Body of pancreas (tissue), 4 donors: ENCODE measurements around the gene IRF2. TPM values are rescaled to one million over a fixed set of nuclear protein-coding genes. Genes with fewer than 3 reads are reported as not detected.

Source experiments
- ATAC-seq: fragments of 150-250 bp; one replicate; pipeline ENCODE4 v1.9.1; 2016
- DNase-seq, 4 donors: peaks; one replicate each; pipeline ENCODE4 v3.0.0-alpha.2; 2019
- H3K27ac ChIP-seq, 4 donors: fragments of 200-600 bp; sonication (generic); 1 replicate in 3 of 4; 2 replicates in 1 of 4; pipeline versions ENCODE4 v1.5.1 to v1.6.1; 2016 to 2019; ENCODE audit warnings: mild to moderate bottlenecking in 1 of 4, mixed read lengths in 1 of 4, moderate library complexity in 1 of 4
- H3K27me3 ChIP-seq, 2 donors: fragments of 200-600 bp; sonication (generic); one replicate each; pipeline ENCODE4 v1.6.0; 2016; ENCODE audit warnings: mild to moderate bottlenecking in 1 of 2
- H3K36me3 ChIP-seq, 2 donors: fragments of 200-600 bp; sonication (generic); replicated peaks in 1 of 2; 2 replicates each; pipeline ENCODE4 v1.5.1; 2016; ENCODE audit warnings: low read depth in 2 of 2; ENCODE audit not compliant: insufficient read depth in 1 of 2
- H3K4me1 ChIP-seq: fragments of 200-600 bp; sonication (generic); one replicate; pipeline ENCODE4 v1.6.0; 2016
- H3K4me3 ChIP-seq, 2 donors: fragments of 200-600 bp; sonication (generic); 1 replicate in 1 of 2; 2 replicates in 1 of 2; pipeline ENCODE4 v1.5.1; 2016 to 2019
- H3K9me3 ChIP-seq, 3 donors: fragments of 200-600 bp; sonication (generic); 1 replicate in 2 of 3; 2 replicates in 1 of 3; pipeline ENCODE4 v1.5.1; 2016
- POLR2A ChIP-seq, 3 donors: fragments of 450-650 bp; IDR thresholded peaks; one replicate each; pipeline ENCODE4 v1.6.1; 2016; ENCODE audit warnings: antibody characterized with exemption in 3 of 3, mild to moderate bottlenecking in 2 of 3
- WGBS, 2 donors: methylation state at CpG; one replicate each; pipeline ENCODE4 v1.1.5; 2017; 5-methylcytosine and 5-hydroxymethylcytosine counted together
- intact Hi-C: fragments of 100-400 bp; cut with DNase I; formaldehyde crosslinking; loops from one replicate; pipeline ENCODE4 v1.15.1; 2023
- total RNA-seq, 2 donors: library from RNA; depleted of rRNA; stranded (reverse); fragments of >200 nt; gene quantifications; one replicate each; pipeline ENCODE4 v1.1.0, GENCODE V29; 2016
- TF ChIP-seq, protein P1 (sequence below), 7 experiments: fragments of 450-650 bp in 4 of 7; fragments of 200-600 bp in 3 of 7; sonication (generic) in 3 of 7; IDR thresholded peaks; one replicate each; pipeline ENCODE4 v1.5.1; 2016 to 2019; ENCODE audit warnings: antibody characterized with exemption in 7 of 7

The IRF2 gene
- total RNA-seq, 2 donors from 2014 or later: 12.5 to 14.5 TPM

DNA sequence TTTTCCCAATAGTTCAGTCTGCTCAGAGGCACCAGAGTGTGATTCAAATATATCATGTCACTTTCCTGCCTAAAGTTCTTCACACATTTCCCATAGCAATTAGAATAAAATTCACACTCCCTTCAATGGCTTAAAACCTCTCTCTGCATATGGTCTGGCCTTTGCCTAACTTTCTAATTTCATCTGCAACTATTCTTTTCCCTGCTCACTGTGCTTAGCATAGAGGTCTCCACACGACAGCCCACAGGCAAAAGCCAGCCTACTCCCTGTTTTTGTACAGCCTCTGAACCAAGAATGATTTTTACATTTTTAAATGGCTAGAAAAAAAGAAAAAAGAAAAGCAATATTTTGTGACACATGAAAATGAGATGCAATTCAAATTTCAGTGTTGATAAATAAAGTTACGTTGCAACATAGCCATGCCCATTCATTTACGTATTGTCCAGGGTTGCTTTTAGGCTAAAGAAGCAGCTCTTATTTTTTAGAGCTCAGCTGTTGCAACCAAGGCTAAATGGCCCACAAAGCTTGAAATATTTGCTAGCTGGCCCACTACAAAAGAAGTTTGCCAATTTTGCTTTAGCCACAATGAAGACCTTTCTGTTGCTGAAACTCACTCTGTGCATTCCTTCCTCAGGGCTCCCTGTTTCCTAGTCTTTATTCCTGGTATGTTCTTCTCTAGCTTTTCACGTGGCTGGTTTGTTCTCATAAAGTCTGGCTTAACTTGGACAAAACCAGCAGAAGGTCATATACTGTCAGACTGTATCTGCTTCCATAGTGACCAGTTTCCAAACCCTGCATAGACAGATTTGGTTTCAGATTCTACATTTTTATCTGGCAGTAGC is 26.6 kb upstream of the IRF2 start:
- H3K36me3 ChIP-seq: no peaks in the 10 kb centered on the region
- no peak for DNase-seq
- no peak overlapping the region for H3K4me3 ChIP-seq
- no peaks in the 10 kb centered on the region for H3K27me3 ChIP-seq
- H3K4me1 ChIP-seq: no peaks in the 10 kb centered on the region
- intact Hi-C loops: no loop called here
- 81% methylated on average over 4 of the region's 4 CpGs for WGBS, 2 donors
- H3K9me3 ChIP-seq: no peaks in the 10 kb centered on the region
- H3K27ac ChIP-seq: no peak overlapping the region
- ATAC-seq: no peak
- TF ChIP-seq, protein P1, sequence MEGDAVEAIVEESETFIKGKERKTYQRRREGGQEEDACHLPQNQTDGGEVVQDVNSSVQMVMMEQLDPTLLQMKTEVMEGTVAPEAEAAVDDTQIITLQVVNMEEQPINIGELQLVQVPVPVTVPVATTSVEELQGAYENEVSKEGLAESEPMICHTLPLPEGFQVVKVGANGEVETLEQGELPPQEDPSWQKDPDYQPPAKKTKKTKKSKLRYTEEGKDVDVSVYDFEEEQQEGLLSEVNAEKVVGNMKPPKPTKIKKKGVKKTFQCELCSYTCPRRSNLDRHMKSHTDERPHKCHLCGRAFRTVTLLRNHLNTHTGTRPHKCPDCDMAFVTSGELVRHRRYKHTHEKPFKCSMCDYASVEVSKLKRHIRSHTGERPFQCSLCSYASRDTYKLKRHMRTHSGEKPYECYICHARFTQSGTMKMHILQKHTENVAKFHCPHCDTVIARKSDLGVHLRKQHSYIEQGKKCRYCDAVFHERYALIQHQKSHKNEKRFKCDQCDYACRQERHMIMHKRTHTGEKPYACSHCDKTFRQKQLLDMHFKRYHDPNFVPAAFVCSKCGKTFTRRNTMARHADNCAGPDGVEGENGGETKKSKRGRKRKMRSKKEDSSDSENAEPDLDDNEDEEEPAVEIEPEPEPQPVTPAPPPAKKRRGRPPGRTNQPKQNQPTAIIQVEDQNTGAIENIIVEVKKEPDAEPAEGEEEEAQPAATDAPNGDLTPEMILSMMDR (IDR thresholded peaks at IDR 0.05): no peak
- TF ChIP-seq POLR2A (IDR thresholded peaks at IDR 0.05): no peak

DNA sequence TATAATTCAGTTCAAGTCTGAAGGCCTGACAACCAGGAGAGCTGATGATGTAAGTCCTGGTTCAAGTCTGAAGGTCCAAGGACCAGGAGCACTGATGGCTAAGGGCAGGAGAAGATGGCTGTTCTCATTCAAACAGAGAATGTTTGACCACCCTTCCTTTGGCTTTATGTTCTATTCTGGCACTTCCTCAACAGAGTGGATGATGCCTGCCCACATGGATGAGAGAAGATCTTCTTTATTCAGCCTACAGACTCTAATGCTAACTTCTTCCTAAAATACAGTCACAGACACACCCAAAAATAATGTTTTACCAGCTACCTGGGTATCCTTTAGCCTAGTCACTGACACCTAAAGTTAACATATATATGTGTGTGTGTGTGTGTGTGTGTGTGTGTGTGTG is 25.6 kb upstream of the IRF2 start:
- no peaks in the 10 kb centered on the region for H3K36me3 ChIP-seq
- ATAC-seq (no peak), DNase-seq (no peak)
- TF ChIP-seq, protein P1 (IDR thresholded peaks at IDR 0.05): no peak
- TF ChIP-seq POLR2A (IDR thresholded peaks at IDR 0.05): no peak
- no peak overlapping the region for H3K4me3 ChIP-seq
- no peaks in the 10 kb centered on the region for H3K9me3 ChIP-seq
- intact Hi-C loops: no loop called here
- H3K4me1 ChIP-seq: no peaks in the 10 kb centered on the region
- no peaks in the 10 kb centered on the region for H3K27me3 ChIP-seq
- no peak overlapping the region for H3K27ac ChIP-seq

DNA sequence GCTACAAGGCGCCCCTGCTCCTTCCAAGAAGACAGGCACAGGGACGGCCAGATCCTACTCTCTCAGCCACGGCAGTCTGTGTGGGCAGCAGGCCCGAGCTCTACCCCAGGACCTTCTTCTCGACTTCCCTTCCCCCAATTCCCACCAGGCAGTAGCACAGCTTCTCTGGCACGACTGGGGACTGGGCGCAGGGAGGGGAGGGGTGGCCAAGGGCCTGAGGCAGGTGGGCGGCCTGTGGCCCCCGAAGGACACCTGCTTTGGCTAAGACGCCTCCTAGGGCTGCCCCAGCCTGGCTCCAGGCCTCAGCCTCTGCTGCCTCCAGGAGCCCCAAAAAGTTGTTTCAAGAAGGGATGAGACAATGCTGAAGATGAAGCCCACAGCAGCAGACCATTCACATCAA is 24.2 kb upstream of the IRF2 start:
- ATAC-seq (no peak), DNase-seq (no peak)
- no peak for TF ChIP-seq POLR2A (IDR thresholded peaks at IDR 0.05)
- no peak overlapping the region for H3K4me3 ChIP-seq
- no peak overlapping the region for H3K27ac ChIP-seq
- no peaks in the 10 kb centered on the region for H3K4me1 ChIP-seq
- no peaks in the 10 kb centered on the region for H3K36me3 ChIP-seq
- no peaks in the 10 kb centered on the region for H3K27me3 ChIP-seq
- intact Hi-C loops: no loop called here
- 87 to 100% methylated on average over 1 to 10 of the region's 10 CpGs for WGBS, 2 donors
- H3K9me3 ChIP-seq: no peaks in the 10 kb centered on the region

DNA sequence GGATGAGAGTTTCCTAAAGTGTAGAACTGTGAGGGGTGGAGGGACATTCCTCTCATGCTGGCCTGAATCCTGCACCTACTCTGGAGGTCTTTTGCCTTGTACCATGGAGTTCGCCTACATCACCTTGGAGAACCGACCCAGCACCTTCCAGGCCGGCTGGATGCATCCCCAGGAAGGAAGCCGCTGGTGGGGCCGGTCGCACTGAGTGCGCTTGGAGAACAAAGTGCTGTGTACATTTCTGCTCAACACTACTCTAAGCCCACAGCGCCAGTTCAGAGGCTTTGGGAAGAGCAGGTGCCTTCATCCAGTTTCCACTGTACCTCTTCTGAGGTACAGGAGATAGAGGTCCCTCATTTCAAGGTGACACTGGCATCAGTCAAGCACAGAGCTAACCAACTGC is 15.4 kb upstream of the IRF2 start:
- Histone ChIP-seq H3K9me3 (no peaks in the 10 kb centered on the region), H3K27ac (no peak overlapping the region), H3K27me3 (no peaks in the 10 kb centered on the region), H3K4me3 (no peak overlapping the region), H3K4me1 (no peaks in the 10 kb centered on the region), H3K36me3 (no peaks in the 10 kb centered on the region)
- intact Hi-C loops: no loop called here
- no peak for ATAC-seq
- no peak for DNase-seq
- TF ChIP-seq, protein P1 (IDR thresholded peaks at IDR 0.05): no peak
- TF ChIP-seq POLR2A (IDR thresholded peaks at IDR 0.05): no peak
- 85 to 94% methylated on average over 7 to 8 of the region's 8 CpGs for WGBS, 2 donors

DNA sequence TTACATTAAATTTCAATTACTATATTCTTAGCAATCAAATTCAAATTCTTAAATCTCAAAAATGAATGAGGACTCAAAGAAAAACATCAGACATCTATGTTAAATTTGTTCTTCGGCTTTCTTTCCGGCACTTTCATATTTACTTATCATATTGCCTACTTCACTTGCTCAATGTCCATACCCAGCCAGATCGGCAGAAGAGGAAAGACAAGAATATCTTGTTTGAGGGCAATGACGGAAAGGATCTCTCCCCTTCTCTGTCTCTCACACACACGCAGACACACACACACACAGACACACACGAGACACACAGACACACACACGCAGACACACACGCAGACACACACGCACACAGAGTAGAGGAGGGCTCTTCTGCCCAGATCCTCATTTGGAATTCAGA is 13.2 kb upstream of the IRF2 start:
- Histone ChIP-seq H3K27ac (no peak overlapping the region), H3K4me3 (no peak overlapping the region), H3K4me1 (no peaks in the 10 kb centered on the region), H3K27me3 (no peaks in the 10 kb centered on the region), H3K9me3 (no peaks in the 10 kb centered on the region), H3K36me3 (no peaks in the 10 kb centered on the region)
- intact Hi-C loops: no loop called here
- no peak for ATAC-seq
- no peak for DNase-seq
- no peak for TF ChIP-seq POLR2A (IDR thresholded peaks at IDR 0.05)
- TF ChIP-seq, protein P1 (IDR thresholded peaks at IDR 0.05): no peak
- 86% methylated on average over 9 of the region's 9 CpGs for WGBS, 2 donors
